ENCODE measurements around the gene PIP5K1C.

The PIP5K1C gene

GRCh38 chr19:3693025-3693925, 7.0 kb downstream of the PIP5K1C start:
- no peak for DNase-seq (ENCODE audit: low read depth)

GRCh38 chr19:3692141-3693024, 7.9 kb downstream of the PIP5K1C start:
- peak; percentile 28 for DNase-seq (ENCODE audit: low read depth)

DNA sequence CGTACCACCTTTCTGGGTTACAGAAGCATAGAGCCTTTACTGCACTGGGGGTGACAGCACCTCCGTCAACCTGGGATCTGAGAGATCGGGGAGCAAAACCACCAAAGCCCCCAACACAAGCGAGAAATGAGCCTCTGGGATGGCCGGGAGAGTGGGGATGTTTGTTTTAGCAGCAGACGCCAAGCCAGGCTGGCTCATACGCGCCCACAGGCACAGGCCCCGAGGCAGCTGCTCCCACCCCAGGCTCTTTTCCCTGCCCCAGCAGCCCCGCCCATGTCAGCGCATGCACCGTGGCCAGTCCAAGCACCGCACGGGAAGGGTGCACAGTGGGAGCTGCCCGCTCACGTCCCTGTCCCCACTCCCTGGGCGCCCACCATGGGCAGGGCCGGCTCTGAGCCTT, 8.5 kb downstream of the PIP5K1C start:
- no peak for DNase-seq (ENCODE audit: low read depth)

DNA sequence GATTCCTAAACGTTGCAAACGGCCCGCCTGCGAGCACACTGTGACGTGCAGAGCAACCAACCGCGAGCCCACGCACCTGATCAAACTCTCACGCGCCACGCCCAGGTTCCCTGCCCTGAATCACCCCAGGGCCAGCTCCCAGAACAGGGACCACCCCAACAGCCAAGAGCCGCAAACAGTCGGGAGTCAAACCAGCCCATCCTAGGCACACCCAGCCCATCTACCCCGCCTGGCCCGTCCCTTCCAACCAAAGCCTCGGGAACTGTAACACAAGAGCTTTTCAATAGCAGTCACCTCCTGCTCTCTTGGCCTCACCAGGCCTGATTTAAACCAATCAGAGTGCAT, 8.9 kb downstream of the PIP5K1C start:
- DNase-seq (ENCODE audit: low read depth), result no peak

- DNase-seq (ENCODE audit: low read depth), result no peak
Measured at GRCh38 chr19:3690551-3691371, 9.5 kb downstream of the PIP5K1C start.

DNA sequence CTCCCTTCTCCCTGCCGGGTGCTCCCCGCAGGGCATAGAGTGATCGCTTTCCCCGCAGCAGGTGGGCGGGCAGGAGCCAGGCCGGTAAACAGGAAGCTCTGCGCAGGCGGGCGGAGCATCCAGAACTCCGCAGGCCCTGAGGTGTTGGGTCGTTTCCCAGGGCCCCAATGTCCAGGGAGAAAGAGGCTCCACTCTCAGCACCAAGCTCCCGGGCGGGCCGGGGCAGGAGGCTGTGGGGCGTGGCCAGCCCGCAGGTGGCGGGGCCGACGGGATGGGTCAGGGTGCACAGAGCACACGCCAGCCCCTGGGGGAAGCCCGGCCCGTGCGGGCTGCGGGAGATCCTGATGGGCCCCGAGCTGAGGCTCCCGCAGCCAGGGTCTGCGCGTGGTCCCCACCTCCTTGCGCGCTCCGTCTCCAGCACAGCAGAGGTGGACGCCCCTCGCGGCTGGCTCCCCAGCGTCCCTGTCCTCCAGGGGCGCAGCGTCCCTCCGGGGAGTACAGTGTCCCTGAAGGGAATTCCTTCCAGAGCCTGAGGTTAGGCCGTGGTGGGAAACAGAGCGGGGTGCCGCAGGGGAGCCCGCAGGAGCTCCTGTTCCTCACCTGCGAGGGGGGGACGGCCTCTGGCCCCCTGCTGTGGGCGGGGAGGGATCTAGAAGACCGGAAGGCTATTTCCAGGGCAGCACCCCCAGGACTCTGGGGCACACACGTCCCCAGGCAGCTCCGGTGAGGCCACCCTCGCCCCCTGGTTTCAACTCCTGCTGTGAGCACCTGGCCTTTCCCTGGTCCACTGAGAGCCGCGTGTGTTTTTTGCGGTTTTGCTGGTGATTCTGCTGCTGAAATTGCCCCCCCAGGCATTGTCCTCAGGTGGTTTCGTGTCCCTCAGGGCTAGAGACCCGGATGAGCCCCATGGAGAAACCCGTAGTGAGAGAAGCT, 12.2 kb downstream of the PIP5K1C start:
- DNase-seq (ENCODE audit: low read depth), result no peak

DNA sequence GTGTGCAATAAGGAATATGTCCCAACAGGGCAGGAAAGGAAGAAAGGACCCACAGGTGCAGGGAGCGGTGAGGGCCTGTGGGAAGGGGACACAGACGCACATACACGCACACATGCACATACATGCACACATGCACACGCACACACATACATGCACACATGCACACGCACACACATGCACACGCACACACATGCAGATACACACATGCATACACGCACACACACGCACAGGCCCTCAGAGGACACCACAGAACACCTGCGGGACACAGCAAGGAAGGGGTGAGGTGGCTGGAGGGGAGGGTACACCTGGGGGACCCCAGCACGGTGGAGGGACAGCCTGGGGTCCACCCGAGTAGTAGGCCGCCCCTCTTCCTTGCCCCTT, 12.9 kb downstream of the PIP5K1C start:
- DNase-seq (ENCODE audit: low read depth), result no peak

DNA sequence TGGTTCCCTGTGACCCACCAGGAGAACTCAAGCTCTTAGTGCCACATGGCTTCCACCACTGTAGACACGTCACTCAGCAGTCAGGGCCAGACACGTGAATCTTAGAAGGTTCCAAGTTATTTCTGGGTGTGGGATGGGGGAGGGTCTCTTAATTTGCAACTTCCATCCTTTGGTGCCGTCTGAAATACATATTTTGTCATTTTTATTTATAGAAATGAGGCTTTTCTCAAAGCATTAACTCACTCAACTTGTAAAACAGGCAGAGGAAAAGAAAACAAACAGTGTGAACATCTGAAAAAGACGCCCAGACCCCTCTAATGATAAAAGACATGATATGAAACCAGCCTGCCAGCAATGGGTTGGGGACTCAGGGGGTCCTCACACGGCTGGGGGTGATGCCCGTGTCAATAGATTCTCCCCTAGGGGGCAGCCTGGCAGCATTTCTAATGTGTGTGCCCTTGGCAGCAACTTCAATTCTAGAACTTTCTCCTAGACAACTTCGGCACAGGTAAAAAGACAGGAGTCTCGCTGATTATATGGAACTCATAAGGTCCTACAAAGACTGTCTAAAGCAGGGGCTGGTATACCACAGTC, 15.4 kb downstream of the PIP5K1C start:
- no peak for DNase-seq (ENCODE audit: low read depth)

DNA sequence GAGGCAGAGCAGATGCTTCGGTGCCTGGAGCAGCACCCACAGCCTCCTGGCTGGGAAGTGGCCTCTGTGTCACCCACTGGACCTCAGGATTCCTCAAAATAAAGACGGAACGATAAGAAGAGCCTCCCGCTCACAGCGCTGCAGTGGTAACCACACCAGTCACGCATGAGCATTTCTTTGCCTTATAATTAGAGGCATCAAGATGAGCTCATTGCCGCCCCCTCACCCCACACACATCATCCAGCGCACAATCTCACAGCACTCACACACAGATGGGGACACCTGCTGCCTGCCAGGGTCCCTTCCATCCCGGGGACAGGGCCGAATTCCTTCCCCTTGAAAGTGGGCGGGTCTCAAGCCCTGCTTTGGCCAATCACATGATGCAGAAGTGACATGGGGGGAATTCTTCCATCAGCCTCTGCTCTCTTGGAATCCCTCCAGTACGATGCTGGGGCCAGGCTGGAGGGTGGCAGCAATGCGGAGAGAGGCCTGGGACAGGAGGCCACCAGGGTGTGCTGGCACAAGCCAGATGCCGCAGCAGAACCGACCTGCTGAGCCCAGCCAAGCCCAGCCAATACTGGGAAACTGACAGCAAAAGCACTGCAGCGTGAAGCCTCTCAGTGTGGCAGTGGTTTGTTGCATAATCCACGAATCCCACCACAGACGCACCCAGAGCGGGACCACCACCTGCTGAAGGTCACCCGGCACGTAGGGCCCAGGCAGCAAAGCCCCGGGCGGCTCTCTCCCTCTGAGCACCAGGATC, 16.0 kb downstream of the PIP5K1C start:
- DNase-seq (ENCODE audit: low read depth), result no peak

DNA sequence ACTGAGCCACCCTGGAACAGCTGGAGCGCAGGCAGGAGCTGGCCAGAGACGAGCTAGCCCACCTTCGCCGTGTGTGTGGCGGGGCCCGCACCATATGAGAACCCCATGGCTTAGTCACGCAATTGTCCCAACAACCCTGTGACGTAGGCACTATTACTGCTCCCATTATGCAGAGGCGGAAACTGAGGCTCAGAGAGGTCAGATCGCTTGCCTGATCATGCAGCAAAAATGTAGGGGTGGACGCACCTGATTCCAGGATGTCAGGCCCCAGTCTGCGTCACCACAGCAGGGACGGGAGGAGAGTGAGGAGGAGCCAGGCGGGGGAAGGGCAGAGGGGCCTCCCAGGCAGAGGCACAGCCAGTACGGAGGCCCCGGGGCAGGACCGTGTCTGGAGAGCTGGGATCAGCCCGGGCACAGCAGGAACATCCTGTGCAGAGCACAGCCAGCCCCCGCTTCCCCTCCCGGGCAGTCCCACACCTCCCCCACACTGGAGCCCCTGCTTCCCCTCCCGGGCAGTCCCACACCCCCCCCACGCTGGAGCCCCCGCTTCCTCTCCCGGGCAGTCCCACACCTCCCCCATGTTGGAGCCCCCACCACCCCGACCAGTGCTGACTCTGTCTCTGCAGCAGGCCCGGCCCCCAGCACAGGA, 16.7 kb downstream of the PIP5K1C start:
- no peak for DNase-seq (ENCODE audit: low read depth)

DNA sequence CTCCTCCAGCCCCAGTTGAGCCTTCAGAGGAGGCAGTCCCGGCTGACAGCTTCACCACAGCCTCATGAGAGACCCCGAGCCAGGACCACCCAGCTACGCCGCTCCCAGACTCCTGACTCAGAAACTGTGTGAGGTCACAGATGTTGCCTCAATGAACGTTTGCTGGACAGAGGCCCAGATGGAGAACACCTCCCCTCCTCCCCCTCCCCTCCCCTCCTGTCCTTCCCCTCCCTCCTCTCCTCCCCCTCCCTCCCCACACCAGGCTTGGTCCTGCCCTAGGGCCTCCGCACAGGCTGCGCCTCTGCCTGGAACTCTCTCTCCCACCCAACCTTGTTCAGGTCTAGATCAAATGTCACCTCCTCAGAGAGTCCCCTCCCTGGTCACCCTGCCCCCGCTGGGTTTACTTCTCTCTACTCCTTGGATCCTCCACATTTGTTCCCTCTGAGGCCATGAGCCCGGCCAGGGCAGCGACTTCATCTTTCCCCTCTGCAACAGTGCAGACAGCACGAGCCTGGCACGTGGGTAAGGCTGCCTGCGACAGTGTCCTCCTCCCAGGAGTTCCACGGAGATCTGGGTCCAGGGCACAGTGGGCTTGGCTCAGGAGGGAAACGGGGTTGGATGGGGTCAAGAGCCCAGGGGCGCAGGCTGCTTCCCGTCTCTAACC, 17.4 kb downstream of the PIP5K1C start:
- no peak for DNase-seq (ENCODE audit: low read depth)

- DNase-seq (ENCODE audit: low read depth), result no peak
Measured at GRCh38 chr19:3682286-3682685, 18.0 kb downstream of the PIP5K1C start.

GRCh38 chr19:3680939-3681338, 19.3 kb downstream of the PIP5K1C start:
- DNase-seq (ENCODE audit: low read depth), result no peak

DNA sequence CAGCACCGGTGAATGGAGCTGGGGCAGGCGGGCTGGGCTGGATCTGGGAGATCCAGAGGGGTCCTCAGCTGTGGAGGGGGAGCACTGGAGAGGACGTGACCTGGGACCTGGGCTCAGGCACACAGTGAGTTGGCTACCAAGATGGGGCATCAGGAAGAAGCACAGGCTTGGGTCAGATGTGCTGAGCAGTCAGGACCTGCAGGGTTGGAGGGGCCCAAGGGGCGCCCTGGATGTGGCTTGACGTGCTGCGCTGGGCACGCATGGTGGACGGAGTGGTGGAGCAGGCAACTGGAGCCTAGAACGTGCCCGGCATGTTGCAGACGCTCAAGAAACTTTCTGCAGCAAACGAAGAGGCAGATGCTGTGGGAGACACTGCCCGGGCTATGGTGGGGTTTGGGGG, 20.7 kb downstream of the PIP5K1C start:
- DNase-seq (ENCODE audit: low read depth), result no peak

- DNase-seq (ENCODE audit: low read depth), result no peak
Measured at GRCh38 chr19:3679138-3679537, 21.1 kb downstream of the PIP5K1C start.

GRCh38 chr19:3678188-3678587, 22.1 kb downstream of the PIP5K1C start:
- no peak for DNase-seq (ENCODE audit: low read depth)

GRCh38 chr19:3674784-3675543, 25.3 kb downstream of the PIP5K1C start:
- no peak for DNase-seq (ENCODE audit: low read depth)

All from stimulated activated CD8-positive, alpha-beta memory T cell treated with anti-CD3 and anti-CD28 coated beads, Interleukin-4, amount 100 ng/mL, for 24 hours (primary cell).